Activated T-helper 17 cell treated with anti-CD3 and anti-CD28 coated beads, Interleukin-2, amount 50 U/mL, for 72 hours (primary cell): Measurements from ENCODE around the gene POTEG. TPM values are rescaled to one million over a fixed set of nuclear protein-coding genes. Genes with fewer than 3 reads are reported as not detected.
"Not testable (repeated sequence)": the region's sequence is repeated elsewhere in the genome, so short reads cannot be mapped to it uniquely, and the experiment has no call there.

ENCODE experiments used
- ATAC-seq: fragments of 150-1000 bp; cut with Tn5 transposase; replicated peaks from 2 replicates; pipeline ENCODE4 v1.10.0; 2021; ENCODE audit warnings: mild to moderate bottlenecking, moderate library complexity
- H3K27ac Mint-ChIP-seq: one replicate; pipeline ENCODE4 v1.8.0; 2022; ENCODE audit warnings: mixed read lengths
- H3K27me3 Mint-ChIP-seq: one replicate; pipeline ENCODE4 v1.8.0; 2022; ENCODE audit warnings: mixed read lengths
- H3K36me3 Mint-ChIP-seq: one replicate; pipeline ENCODE4 v1.8.0; 2022; ENCODE audit warnings: low read depth, mild to moderate bottlenecking, mixed read lengths
- H3K4me1 Mint-ChIP-seq: one replicate; pipeline ENCODE4 v1.8.0; 2022; ENCODE audit warnings: mixed read lengths
- H3K4me3 Mint-ChIP-seq: one replicate; pipeline ENCODE4 v1.8.0; 2022; ENCODE audit warnings: mild to moderate bottlenecking, mixed read lengths
- H3K9me3 Mint-ChIP-seq: one replicate; pipeline ENCODE4 v1.8.0; 2022; ENCODE audit warnings: mixed read lengths
- total RNA-seq, 2 donors: library from RNA; stranded (reverse); gene quantifications; one replicate each; pipeline ENCODE4 v1.2.3, GENCODE V29; 2022

Gene POTEG
- not detected for total RNA-seq

GRCh38 chr14:19434241-19434640 is at the start of gene POTEG:
TSS of gene POTEG (minus strand) at chr14:19434341. CDS start at chr14:19434289, 52 bp downstream.
- not testable (repeated sequence) for H3K4me1 Mint-ChIP-seq, ATAC-seq, H3K36me3 Mint-ChIP-seq, H3K27ac Mint-ChIP-seq, H3K27me3 Mint-ChIP-seq, H3K9me3 Mint-ChIP-seq, H3K4me3 Mint-ChIP-seq

GRCh38 chr14:19482093-19482492 is 48.0 kb upstream of the POTEG start:
- not testable (repeated sequence) for ATAC-seq, H3K9me3 Mint-ChIP-seq, H3K4me3 Mint-ChIP-seq, H3K4me1 Mint-ChIP-seq, H3K27ac Mint-ChIP-seq, H3K36me3 Mint-ChIP-seq, H3K27me3 Mint-ChIP-seq

- not testable (repeated sequence) for H3K4me3 Mint-ChIP-seq, H3K36me3 Mint-ChIP-seq, H3K4me1 Mint-ChIP-seq, H3K9me3 Mint-ChIP-seq, H3K27ac Mint-ChIP-seq, H3K27me3 Mint-ChIP-seq, ATAC-seq
These were observed 47.3 kb upstream of the POTEG start for GRCh38 chr14:19481421-19481820.

GRCh38 chr14:19480491-19480890 is 46.4 kb upstream of the POTEG start:
- H3K27me3 Mint-ChIP-seq, H3K27ac Mint-ChIP-seq, H3K36me3 Mint-ChIP-seq, H3K9me3 Mint-ChIP-seq, ATAC-seq, H3K4me1 Mint-ChIP-seq, H3K4me3 Mint-ChIP-seq: not testable (repeated sequence)

- not testable (repeated sequence) for H3K27me3 Mint-ChIP-seq, H3K27ac Mint-ChIP-seq, H3K4me1 Mint-ChIP-seq, H3K4me3 Mint-ChIP-seq, H3K36me3 Mint-ChIP-seq, ATAC-seq, H3K9me3 Mint-ChIP-seq
These were observed 11.6 kb upstream of the POTEG start for GRCh38 chr14:19445761-19446160.

- H3K27me3 Mint-ChIP-seq, H3K36me3 Mint-ChIP-seq, H3K4me1 Mint-ChIP-seq, H3K27ac Mint-ChIP-seq, H3K9me3 Mint-ChIP-seq, H3K4me3 Mint-ChIP-seq, ATAC-seq: not testable (repeated sequence)
These were observed 5.7 kb upstream of the POTEG start for GRCh38 chr14:19439826-19440225.

- H3K9me3 Mint-ChIP-seq, H3K27ac Mint-ChIP-seq, H3K36me3 Mint-ChIP-seq, H3K27me3 Mint-ChIP-seq, H3K4me3 Mint-ChIP-seq, H3K4me1 Mint-ChIP-seq, ATAC-seq: not testable (repeated sequence)
These were observed 5.1 kb upstream of the POTEG start for GRCh38 chr14:19439219-19439618.

GRCh38 chr14:19437126-19437443 is 2.9 kb upstream of the POTEG start:
- H3K9me3 Mint-ChIP-seq, H3K4me1 Mint-ChIP-seq, ATAC-seq, H3K4me3 Mint-ChIP-seq, H3K36me3 Mint-ChIP-seq, H3K27ac Mint-ChIP-seq, H3K27me3 Mint-ChIP-seq: not testable (repeated sequence)

- not testable (repeated sequence) for ATAC-seq, H3K36me3 Mint-ChIP-seq, H3K27me3 Mint-ChIP-seq, H3K4me3 Mint-ChIP-seq, H3K27ac Mint-ChIP-seq, H3K9me3 Mint-ChIP-seq, H3K4me1 Mint-ChIP-seq
These were observed 2.4 kb upstream of the POTEG start for GRCh38 chr14:19436311-19437125.

GRCh38 chr14:19435852-19436251 is 1.7 kb upstream of the POTEG start:
- H3K4me3 Mint-ChIP-seq, H3K27me3 Mint-ChIP-seq, H3K36me3 Mint-ChIP-seq, H3K9me3 Mint-ChIP-seq, H3K27ac Mint-ChIP-seq, ATAC-seq, H3K4me1 Mint-ChIP-seq: not testable (repeated sequence)

- H3K4me3 Mint-ChIP-seq, ATAC-seq: not testable (repeated sequence)
These were observed 750 bp upstream of the POTEG start for GRCh38 chr14:19434891-19435290.

GRCh38 chr14:19433765-19434164 is 376 bp downstream of the POTEG start:
- ATAC-seq, H3K36me3 Mint-ChIP-seq, H3K4me3 Mint-ChIP-seq, H3K9me3 Mint-ChIP-seq, H3K27me3 Mint-ChIP-seq, H3K4me1 Mint-ChIP-seq, H3K27ac Mint-ChIP-seq: not testable (repeated sequence)

More at GRCh38 chr14:19434891-19435290, 750 bp upstream of the POTEG start:
- H3K36me3 Mint-ChIP-seq, H3K4me1 Mint-ChIP-seq, H3K9me3 Mint-ChIP-seq, H3K27ac Mint-ChIP-seq, H3K27me3 Mint-ChIP-seq: not testable (repeated sequence)

- not testable (repeated sequence) for H3K36me3 Mint-ChIP-seq, H3K9me3 Mint-ChIP-seq, H3K27ac Mint-ChIP-seq, H3K4me3 Mint-ChIP-seq, H3K4me1 Mint-ChIP-seq, H3K27me3 Mint-ChIP-seq, ATAC-seq
These were observed 25.6 kb downstream of the POTEG start for GRCh38 chr14:19408519-19408918.

- not testable (repeated sequence) for H3K36me3 Mint-ChIP-seq, H3K4me1 Mint-ChIP-seq, ATAC-seq, H3K4me3 Mint-ChIP-seq, H3K27ac Mint-ChIP-seq, H3K27me3 Mint-ChIP-seq, H3K9me3 Mint-ChIP-seq
These were observed 32.0 kb downstream of the POTEG start for GRCh38 chr14:19402097-19402496.

GRCh38 chr14:19394727-19395126 is 39.4 kb downstream of the POTEG start:
- H3K9me3 Mint-ChIP-seq, ATAC-seq, H3K36me3 Mint-ChIP-seq, H3K4me3 Mint-ChIP-seq, H3K27ac Mint-ChIP-seq, H3K27me3 Mint-ChIP-seq, H3K4me1 Mint-ChIP-seq: not testable (repeated sequence)

- not testable (repeated sequence) for ATAC-seq, H3K9me3 Mint-ChIP-seq, H3K36me3 Mint-ChIP-seq, H3K27me3 Mint-ChIP-seq, H3K4me3 Mint-ChIP-seq, H3K4me1 Mint-ChIP-seq, H3K27ac Mint-ChIP-seq
These were observed 43.9 kb downstream of the POTEG start for GRCh38 chr14:19390230-19390629.
